GM21515 (cell line): ENCODE data around the gene SPEM2.

Experiments used
- ATAC-seq: cut with Tn5 transposase; IDR thresholded peaks from one replicate; pipeline ENCODE4 v1.9.1; 2021; ENCODE audit not compliant: unreplicated experiment

SPEM2 gene

DNA sequence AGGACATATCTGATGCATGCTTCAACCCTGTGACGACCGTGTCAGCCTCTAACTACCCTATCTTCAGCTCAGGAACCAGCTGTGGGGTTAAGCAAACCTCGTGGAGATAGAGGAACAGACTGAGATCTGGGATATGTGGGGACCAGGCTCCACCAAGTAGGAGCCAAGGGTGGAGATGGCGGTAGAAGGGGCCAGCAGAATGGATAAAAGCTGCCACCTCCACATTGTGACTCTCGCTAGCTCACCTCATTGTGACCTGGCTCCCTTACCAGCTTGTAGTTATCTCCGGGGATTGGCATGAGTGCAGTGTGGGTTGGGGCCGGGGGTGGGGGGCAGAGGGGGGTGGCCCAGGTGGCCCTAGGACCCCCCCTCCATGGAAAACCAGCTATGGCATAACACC lies at the start of gene SPEM2:
SPEM2 (plus strand) TSS at position 301 of the 400 bp plus-strand sequence; CDS start at position 374, 73 bp downstream.
- no peak for ATAC-seq

- no peak for ATAC-seq
These were observed 46.3 kb upstream of the SPEM2 start for GRCh38 chr17:7379134-7379533.

DNA sequence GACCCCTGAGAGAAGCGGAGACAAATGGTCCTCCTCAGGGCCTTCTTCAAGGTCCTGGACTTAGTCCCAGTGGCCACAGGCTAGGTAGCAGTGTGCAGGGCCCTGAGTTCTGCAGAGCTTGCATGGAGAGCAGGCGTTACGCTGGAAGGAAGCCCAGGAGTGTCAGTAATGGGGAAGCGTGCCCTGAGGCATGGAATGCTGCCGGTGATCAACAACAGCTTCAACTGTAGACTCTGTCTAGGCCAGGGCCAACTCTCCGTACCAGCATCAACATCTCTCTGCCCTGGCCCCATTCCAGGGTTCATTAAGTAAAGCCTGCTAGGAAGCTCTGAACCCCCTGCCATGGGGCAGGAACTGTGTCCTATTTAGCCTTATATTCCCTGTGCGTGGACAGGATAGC lies 45.1 kb upstream of the SPEM2 start:
- no peak for ATAC-seq

DNA sequence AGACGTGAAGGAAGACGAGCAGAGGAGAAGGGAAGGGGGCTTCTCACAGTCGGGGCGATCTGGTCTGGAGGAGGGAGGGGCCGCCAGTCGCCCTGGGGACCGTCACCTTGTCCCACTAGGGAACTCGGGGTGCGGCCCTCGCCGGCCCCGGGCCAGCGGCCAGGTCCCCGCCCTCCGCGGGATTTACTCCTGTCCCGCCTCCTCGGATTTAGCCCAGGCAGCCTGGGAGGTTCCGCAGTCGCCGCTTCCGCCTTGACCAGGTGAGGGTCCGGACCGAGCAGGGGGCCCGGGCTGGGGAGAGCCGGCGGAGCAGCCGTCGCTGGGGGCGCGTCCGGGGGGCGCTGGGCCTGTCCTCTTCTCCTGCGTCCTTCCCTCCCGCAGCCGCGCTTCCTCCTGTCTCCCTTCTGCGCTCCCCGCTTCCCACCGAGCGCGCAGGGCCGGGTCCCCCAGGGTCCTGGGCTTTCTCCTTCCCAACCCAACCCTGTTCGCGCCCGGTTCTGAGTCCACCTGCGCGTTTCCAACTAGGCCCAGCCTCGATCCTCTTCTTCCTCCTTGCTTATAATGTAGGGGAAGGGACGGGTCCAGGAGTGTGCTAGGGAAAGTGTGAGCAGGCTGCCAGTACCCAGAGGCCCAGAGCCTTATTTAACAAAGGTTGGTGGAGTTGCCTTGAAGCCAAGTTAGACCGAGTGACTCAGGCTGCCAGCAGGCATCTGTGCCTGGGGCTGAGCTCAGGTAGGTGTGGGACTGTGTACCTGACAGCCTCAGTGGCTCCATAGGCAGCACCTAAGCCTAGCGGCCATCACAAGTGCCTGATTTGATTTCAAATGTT lies 44.3 kb upstream of the SPEM2 start, which contains the start of gene TNK1:
TNK1 (plus strand) TSS at position 235 of the 829 bp plus-strand sequence. CDS start 1,838 bp downstream, outside the sequence.
- no peak for ATAC-seq

DNA sequence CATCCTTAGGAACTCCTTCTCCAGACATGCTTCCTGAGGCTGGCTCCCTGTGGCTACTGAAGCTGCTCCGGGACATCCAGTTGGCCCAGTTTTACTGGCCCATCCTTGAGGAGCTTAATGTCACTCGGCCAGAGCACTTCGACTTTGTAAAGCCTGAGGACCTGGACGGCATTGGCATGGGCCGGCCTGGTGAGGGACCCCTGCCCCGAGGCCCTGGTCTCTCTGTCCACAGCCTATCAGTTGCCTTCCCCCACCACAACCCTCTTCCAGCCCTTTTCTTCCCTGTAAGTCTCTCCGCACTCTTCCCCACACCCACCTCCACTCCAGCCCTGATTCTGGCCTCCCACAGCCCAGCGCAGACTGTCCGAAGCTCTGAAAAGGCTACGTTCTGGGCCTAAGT lies 42.5 kb upstream of the SPEM2 start:
- ATAC-seq: no peak

- ATAC-seq: no peak
These were observed 42.1 kb upstream of the SPEM2 start for GRCh38 chr17:7383371-7383741.

DNA sequence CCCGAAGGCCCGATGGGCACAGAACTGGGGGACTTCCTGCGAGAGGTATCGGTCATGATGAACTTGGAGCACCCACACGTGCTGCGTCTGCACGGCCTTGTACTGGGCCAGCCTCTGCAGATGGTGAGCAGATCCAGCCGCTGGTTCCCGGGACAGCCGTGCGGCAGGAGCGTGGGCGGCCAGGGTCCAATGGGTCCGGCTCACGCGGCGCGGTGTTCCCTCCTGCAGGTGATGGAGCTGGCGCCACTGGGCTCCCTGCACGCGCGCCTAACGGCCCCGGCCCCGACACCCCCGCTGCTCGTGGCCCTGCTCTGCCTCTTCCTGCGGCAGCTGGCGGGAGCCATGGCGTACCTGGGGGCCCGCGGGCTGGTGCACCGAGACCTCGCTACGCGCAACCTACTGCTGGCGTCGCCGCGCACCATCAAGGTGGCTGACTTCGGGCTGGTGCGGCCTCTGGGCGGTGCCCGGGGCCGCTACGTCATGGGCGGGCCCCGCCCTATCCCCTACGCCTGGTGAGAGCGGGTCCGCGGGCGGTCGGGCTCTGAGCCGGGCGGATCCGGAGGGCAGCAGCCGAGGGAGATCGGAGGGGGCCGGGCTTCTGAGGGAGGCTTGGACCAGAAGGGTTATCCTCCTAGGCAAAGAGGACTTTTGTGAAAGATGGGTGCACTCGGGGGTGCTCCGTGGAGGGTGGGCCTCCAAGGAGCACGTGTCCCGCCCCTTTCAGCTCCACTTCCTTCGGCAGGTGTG lies 41.5 kb upstream of the SPEM2 start:
- peak; percentile 74 for ATAC-seq

GRCh38 chr17:7384489-7385081 lies 40.8 kb upstream of the SPEM2 start:
- no peak for ATAC-seq

DNA sequence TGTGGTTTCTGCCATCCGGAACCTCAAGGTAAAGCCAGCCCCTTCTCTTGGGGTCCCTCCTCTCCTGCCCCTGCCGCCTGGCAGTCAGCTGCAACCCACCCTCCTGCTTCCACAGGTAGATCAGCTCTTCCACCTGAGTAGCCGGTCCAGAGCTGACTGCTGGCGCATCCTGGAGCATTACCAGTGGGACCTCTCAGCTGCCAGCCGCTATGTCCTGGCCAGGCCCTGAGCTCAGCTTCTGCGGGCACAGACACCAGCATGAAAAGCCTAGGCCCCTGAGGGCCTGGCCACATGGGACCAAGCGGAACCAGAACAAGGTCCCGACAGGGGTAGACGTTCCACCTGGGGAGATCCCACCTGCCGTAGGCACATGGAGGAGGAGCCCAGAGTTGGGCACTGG lies 36.6 kb upstream of the SPEM2 start:
- no peak for ATAC-seq

- ATAC-seq: no peak
These were observed 35.2 kb upstream of the SPEM2 start for GRCh38 chr17:7389924-7390910.

GRCh38 chr17:7391307-7391706 lies 34.1 kb upstream of the SPEM2 start:
- ATAC-seq: no peak

- no peak for ATAC-seq
These were observed 32.5 kb upstream of the SPEM2 start for GRCh38 chr17:7392696-7393612.

GRCh38 chr17:7393613-7394451 lies 31.6 kb upstream of the SPEM2 start:
- ATAC-seq: peak; percentile 52

DNA sequence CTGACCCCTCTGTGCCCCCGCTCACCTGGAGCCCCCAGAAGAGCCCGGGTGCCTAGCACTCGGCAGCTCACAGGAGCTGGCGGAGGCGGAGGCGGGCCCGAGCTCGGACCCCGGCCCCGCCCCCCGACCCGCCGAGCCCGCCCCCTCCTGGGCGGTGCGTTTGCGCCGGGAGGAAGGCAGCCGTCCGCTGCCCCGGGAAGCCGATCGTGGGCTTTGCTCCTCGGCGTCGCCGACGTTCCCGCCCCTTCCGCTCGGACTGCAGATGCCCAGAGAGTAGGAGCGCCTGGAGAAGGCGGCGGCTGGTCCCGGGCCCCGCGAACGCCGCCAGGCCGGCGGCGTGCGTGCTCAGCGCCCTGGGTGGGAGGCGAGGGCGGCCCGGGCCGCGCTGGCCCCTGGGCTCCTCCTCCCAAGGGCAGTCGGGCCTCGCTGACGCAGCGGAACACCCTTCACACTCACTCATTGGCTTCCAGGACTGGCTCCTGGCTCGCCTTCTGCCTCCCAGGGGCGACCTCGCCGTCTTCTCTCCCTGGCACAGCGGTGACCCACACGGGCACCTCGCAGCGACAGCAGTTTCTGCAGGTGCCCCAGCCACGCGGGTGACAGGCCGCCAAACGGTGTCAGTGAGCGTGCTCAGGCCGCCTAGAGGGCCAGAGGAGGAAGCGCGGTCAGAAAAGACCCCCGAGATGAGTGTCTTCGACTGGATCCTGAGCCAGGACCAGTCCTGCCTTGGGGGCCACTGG lies 30.8 kb upstream of the SPEM2 start, which contains the start of gene PLSCR3:
PLSCR3 (minus strand) TSS at position 74 of the 740 bp plus-strand sequence. CDS start 415 bp downstream, outside the sequence.
- ATAC-seq: peak; percentile 73

DNA sequence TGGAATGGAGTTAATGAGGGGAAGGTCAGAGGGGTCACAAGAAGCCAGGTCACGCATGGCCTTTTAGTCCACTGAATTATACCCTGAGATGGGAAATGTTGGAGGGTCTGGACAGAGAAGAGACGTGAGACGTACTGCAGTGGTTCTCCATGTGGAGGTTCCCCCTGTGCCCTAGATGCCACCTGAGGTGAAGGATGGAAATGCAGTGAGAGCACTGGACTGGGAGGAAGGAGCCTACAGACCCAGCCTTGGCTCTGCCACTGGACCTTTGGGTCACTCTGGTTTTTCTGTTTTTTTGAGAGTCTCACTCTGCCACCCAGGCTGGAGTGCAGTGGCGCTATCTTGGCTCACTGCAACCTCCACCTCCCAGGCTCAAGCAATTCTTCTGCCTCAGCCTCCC lies 29.3 kb upstream of the SPEM2 start:
- no peak for ATAC-seq

DNA sequence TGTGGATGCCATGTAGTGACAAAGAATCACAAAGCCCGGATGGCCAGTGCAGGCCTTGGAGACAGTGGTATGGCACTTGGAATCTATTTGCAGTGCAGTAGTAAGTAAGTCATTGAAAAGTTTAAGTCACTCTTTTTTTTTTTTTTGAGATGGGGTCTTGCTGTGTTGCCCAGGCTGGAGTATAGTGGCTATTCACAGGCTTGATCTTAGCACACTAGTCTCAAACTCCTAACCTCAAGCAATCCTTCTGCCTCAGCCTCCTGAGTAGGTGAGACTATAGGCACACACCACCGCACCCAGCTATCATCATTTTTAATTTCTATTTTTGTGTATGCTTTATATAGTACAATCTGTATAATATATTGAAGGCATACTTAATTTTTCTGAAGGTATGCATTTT lies 26.8 kb upstream of the SPEM2 start:
- no peak for ATAC-seq

- ATAC-seq: no peak
These were observed 22.2 kb upstream of the SPEM2 start for GRCh38 chr17:7403043-7403726.

DNA sequence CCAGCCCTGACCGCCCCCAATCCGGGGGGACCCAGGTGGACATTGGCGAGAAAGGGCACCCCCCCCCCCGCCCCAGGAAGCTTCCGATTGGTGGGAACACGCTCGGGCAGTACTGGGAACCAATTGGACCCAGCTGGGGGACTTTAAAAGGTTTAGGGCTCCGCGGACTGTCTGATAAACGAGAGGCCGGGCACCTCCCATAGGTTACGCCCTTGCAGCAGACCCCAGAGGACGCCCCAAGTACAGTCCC lies 21.8 kb upstream of the SPEM2 start:
- ATAC-seq: no peak
